GM19023 (cell line): ENCODE measurements around the gene ATG10.
"Not testable (repeated sequence)": the region's sequence is repeated elsewhere in the genome, so short reads cannot be mapped to it uniquely, and the experiment has no call there.

Experiments
- ATAC-seq: cut with Tn5 transposase; IDR thresholded peaks from one replicate; pipeline ENCODE4 v1.9.1; 2021; ENCODE audit warnings: mild to moderate bottlenecking, moderate library complexity; ENCODE audit not compliant: unreplicated experiment

Gene ATG10

GRCh38 chr5:81971712-81972491, at the start of gene ATG10:
Gene ATG10 (plus strand): TSS chr5:81972023. CDS start chr5:81987571, 15,548 bp downstream.
- ATAC-seq = peak; percentile 98

GRCh38 chr5:81922854-81923279, 49.0 kb upstream of the ATG10 start:
- ATAC-seq = no peak

GRCh38 chr5:81924442-81924841, 47.4 kb upstream of the ATG10 start:
- ATAC-seq = no peak

- ATAC-seq = no peak
Observed at GRCh38 chr5:81925009-81925408, 46.8 kb upstream of the ATG10 start.

GRCh38 chr5:81925981-81926380, 45.8 kb upstream of the ATG10 start:
- no peak for ATAC-seq

- no peak for ATAC-seq
Observed at GRCh38 chr5:81936066-81936465, 35.8 kb upstream of the ATG10 start.

- no peak for ATAC-seq
Observed at GRCh38 chr5:81936750-81937149, 35.1 kb upstream of the ATG10 start.

GRCh38 chr5:81942746-81943145, 29.1 kb upstream of the ATG10 start:
- no peak for ATAC-seq

GRCh38 chr5:81948349-81948748, 23.5 kb upstream of the ATG10 start:
- no peak for ATAC-seq

- no peak for ATAC-seq
Observed at GRCh38 chr5:81949462-81949861, 22.4 kb upstream of the ATG10 start.

GRCh38 chr5:81950996-81951395, 20.8 kb upstream of the ATG10 start:
- no peak for ATAC-seq

- ATAC-seq = not testable (repeated sequence)
Observed at GRCh38 chr5:81954796-81955195, 17.0 kb upstream of the ATG10 start.

- ATAC-seq = not testable (repeated sequence)
Observed at GRCh38 chr5:81958129-81958528, 13.7 kb upstream of the ATG10 start.

- no peak for ATAC-seq
Observed at GRCh38 chr5:81961651-81962440, 10.0 kb upstream of the ATG10 start.

GRCh38 chr5:81963544-81963943, 8.3 kb upstream of the ATG10 start:
- no peak for ATAC-seq

- no peak for ATAC-seq
Observed at GRCh38 chr5:81965524-81965923, 6.3 kb upstream of the ATG10 start.

GRCh38 chr5:81969226-81969625, 2.6 kb upstream of the ATG10 start:
- no peak for ATAC-seq

- ATAC-seq = no peak
Observed at GRCh38 chr5:81969912-81970311, 1.9 kb upstream of the ATG10 start.

GRCh38 chr5:81971111-81971711, 612 bp upstream of the ATG10 start:
- no peak for ATAC-seq

- ATAC-seq = peak; percentile 52
Observed at GRCh38 chr5:81972492-81972783, 615 bp downstream of the ATG10 start.

GRCh38 chr5:81980160-81980559, 8.3 kb downstream of the ATG10 start:
- ATAC-seq = no peak
